ENCODE results near the gene GORASP2. TPM values are rescaled to one million over a fixed set of nuclear protein-coding genes. Genes with fewer than 3 reads are reported as not detected.

GORASP2 gene
- total RNA-seq, 4 donors from 2014 or later = 36.1 to 48.2 (median 42.0) TPM

GRCh38 chr2:170985407-170985806, 56.4 kb downstream of the GORASP2 start:
- Histone ChIP-seq H3K27me3 (no peaks in the 10 kb centered on the region), H3K4me1 (no peaks in the 10 kb centered on the region), H3K27ac (no peak overlapping the region), H3K36me3 (peaks cover 0 to 6% of the 10 kb centered on the region in 2 donors), H3K4me3 (no peak overlapping the region), H3K9me3 (no peaks in the 10 kb centered on the region)
- WGBS, 2 donors (ENCODE audit: low coverage in 1 of 2) = 67 to 90% methylated on average over 1 to 5 of the region's 5 CpGs
- TF ChIP-seq POLR2A (IDR thresholded peaks at IDR 0.05) (no peak), CTCF (IDR thresholded peaks at IDR 0.05) (no peak), EP300 (IDR thresholded peaks at IDR 0.05) (no peak), POLR2AphosphoS5 (IDR thresholded peaks at IDR 0.05) (no peak)
- no peak for ATAC-seq

GRCh38 chr2:170986566-170987258, 57.7 kb downstream of the GORASP2 start:
- Histone ChIP-seq H3K27me3 (no peaks in the 10 kb centered on the region), H3K36me3 (peaks cover 0 to 15% of the 10 kb centered on the region in 2 donors), H3K27ac (no peak overlapping the region), H3K9me3 (no peaks in the 10 kb centered on the region), H3K4me3 (no peak overlapping the region), H3K4me1 (no peaks in the 10 kb centered on the region)
- no peak for TF ChIP-seq POLR2A (IDR thresholded peaks at IDR 0.05)
- TF ChIP-seq EP300 (IDR thresholded peaks at IDR 0.05) = no peak
- TF ChIP-seq CTCF (IDR thresholded peaks at IDR 0.05) = no peak
- no peak for TF ChIP-seq POLR2AphosphoS5 (IDR thresholded peaks at IDR 0.05)
- ATAC-seq = no peak
- WGBS, 2 donors (ENCODE audit: low coverage in 1 of 2) = 82 to 98% methylated on average over 6 of the region's 8 CpGs

GRCh38 chr2:170991398-170992182, 62.5 kb downstream of the GORASP2 start:
- Histone ChIP-seq H3K36me3 (peaks cover 0 to 56% of the 10 kb centered on the region in 2 donors), H3K4me3 (no peak overlapping the region), H3K27ac (no peak overlapping the region), H3K27me3 (no peaks in the 10 kb centered on the region), H3K9me3 (no peaks in the 10 kb centered on the region), H3K4me1 (no peaks in the 10 kb centered on the region)
- TF ChIP-seq POLR2AphosphoS5 (IDR thresholded peaks at IDR 0.05) (no peak), EP300 (IDR thresholded peaks at IDR 0.05) (no peak), CTCF (IDR thresholded peaks at IDR 0.05) (no peak), POLR2A (IDR thresholded peaks at IDR 0.05) (no peak)
- no peak for ATAC-seq
- 82 to 91% methylated on average over 5 of the region's 5 CpGs for WGBS, 2 donors (ENCODE audit: low coverage in 1 of 2)

GRCh38 chr2:170996316-170996715, 67.3 kb downstream of the GORASP2 start:
- peaks cover 0 to 78% of the 10 kb centered on the region in 2 donors for H3K36me3 ChIP-seq
- H3K27ac ChIP-seq = no peak overlapping the region
- H3K4me1 ChIP-seq = no peaks in the 10 kb centered on the region
- no peak overlapping the region for H3K4me3 ChIP-seq
- ATAC-seq = no peak
- 88 to 95% methylated on average over 2 of the region's 2 CpGs for WGBS, 2 donors (ENCODE audit: low coverage in 1 of 2)
- no peak for TF ChIP-seq POLR2A (IDR thresholded peaks at IDR 0.05)
- no peak for TF ChIP-seq POLR2AphosphoS5 (IDR thresholded peaks at IDR 0.05)
- no peak for TF ChIP-seq EP300 (IDR thresholded peaks at IDR 0.05)
- no peak for TF ChIP-seq CTCF (IDR thresholded peaks at IDR 0.05)
- H3K27me3 ChIP-seq = no peaks in the 10 kb centered on the region
- no peaks in the 10 kb centered on the region for H3K9me3 ChIP-seq
